SK-N-MC (cell line): ENCODE results near the gene MAP3K21.

Experiments
- EZH2 ChIP-seq: fragments of 200-600 bp; sonication (generic); IDR thresholded peaks from one replicate; pipeline ENCODE4 v1.6.1; 2017; ENCODE audit warnings: antibody characterized with exemption
- FOXP2 ChIP-seq: optimal IDR thresholded peaks from 2 replicates; pipeline ENCODE3; 2011; ENCODE audit warnings: mild to moderate bottlenecking, moderate library complexity; ENCODE audit not compliant: insufficient read depth; ENCODE audit errors: extremely low read length, control extremely low read depth
- POLR2AphosphoS5 ChIP-seq: IDR thresholded peaks from 2 replicates; pipeline ENCODE4 v1.6.1; 2012; ENCODE audit warnings: mild to moderate bottlenecking, low read depth, low read length, borderline replicate concordance

DNA sequence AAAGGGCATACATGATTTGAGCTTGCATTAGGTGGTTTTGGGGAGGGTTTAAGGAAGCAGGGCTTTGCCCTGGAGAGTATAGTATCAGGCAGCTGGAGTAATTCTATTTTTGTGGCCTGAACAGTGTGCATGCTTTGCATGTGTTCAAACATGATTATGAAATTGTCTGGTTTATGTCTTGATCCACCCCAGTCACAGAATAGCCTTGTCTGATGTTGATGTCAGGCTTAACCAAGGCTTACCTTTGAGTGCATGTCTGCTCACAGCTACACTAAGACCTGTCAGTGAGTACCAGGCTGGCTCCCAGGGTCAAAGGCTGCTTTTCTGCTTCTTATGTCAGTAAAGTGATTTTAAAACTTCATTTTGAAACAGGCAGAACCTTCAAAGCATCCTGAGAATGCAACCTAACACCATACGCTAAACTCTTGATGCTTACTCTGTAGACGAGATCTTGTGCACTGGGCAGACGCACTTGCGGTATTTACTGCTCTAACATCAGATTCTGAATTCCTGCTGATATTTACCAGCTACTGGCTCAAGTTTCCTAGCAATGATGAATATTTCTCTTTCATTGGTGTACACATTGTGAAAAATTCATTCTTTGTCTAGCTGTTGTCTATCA, 78.9 kb downstream of the MAP3K21 start:
- TF ChIP-seq EZH2 (no peak), POLR2AphosphoS5 (no peak), FOXP2 (no peak)
